GM18507 (cell line): ENCODE results near the gene NKX6-1.

Source experiments
- DNase-seq: peaks from one replicate; pipeline ENCODE4 v3.0.0; 2011; ENCODE audit warnings: low read depth; ENCODE audit not compliant: insufficient read length; ENCODE audit errors: extremely low spot score
- FAIRE-seq: peaks from 2 replicates; lab custom pipeline; 2011; peaks lifted over from hg19 to GRCh38; lab: Jason Lieb, UNC

Gene NKX6-1

DNA sequence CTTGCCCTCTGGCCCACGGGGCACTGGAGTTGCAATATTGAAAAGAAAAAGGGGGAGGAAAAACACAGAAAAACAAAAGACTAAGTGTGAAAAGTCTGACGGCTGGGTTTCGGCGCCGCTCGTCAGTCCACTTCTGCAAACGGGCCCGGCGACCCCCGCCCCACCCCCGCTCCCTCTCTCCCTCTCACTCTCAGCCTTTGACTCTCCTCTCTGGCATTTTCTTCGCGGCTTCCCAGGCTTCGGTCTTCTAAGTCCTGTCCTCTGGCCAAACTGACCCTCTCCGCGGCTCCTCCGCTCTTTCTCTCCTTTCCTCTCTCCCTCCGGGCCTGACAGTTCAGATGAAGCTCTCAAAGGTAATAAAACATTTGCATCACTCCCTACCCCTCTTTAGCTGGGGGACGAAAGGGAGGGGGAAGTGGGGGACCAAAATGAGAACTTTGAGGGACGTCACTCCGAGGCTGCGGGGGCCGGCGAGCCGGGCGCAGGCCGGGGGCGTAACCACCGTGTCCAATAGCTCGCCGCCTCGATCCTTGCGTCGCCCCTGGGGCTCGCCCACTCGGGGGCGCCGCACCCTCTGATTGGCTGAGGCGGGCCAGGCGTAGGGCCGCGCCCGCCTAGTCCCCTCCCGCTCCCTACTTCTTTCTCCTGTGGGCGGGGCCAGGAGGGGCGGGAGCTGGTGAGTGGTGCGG lies at the start of gene NKX6-1:
NKX6-1 (minus strand) TSS at position 358 of the 689 bp plus-strand sequence. CDS start 1,064 bp downstream, outside the sequence.
- FAIRE-seq (no peak), DNase-seq (no peak)

DNA sequence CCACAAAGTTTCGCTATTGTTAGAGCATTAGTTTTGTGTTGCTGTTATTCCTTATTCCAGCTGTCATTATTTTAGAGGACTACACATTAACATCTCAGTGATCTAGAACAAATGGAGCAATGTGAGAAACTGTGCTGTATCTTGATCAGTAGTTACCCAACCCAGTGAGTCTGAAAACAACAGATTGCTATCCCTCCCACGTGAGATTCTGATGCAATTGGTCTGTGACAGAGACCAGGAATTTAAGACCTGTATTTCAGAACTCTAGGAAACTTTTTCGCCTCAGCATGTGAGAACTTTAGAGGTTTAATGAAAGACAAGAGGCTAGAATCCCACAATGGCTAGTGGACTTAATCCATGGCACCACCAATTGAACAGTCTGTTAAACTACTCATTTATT lies 48.1 kb upstream of the NKX6-1 start:
- no peak for FAIRE-seq

DNA sequence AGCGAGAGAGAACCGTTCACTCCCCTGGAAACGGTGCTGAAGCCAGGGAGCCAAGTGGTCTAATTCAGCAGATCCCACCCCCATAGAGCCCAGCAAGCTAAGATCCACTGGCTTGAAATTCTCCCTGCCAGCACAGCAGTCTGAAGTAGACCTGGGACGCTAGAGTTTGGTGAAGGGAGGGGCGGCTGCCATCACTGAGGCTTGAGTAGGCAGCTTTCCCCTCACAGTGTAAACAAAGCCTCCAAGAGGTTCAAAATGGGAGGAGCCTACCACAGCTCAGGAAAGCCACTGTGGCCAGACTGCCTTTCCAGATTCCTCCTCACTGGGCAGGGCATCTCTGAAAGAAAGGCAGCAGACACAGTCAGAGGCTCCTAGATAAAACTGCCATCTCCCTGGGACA lies 46.0 kb upstream of the NKX6-1 start:
- FAIRE-seq (no peak), DNase-seq (no peak)

More for the DNA sequence above, 48.1 kb upstream of the NKX6-1 start:
- DNase-seq: no peak

DNA sequence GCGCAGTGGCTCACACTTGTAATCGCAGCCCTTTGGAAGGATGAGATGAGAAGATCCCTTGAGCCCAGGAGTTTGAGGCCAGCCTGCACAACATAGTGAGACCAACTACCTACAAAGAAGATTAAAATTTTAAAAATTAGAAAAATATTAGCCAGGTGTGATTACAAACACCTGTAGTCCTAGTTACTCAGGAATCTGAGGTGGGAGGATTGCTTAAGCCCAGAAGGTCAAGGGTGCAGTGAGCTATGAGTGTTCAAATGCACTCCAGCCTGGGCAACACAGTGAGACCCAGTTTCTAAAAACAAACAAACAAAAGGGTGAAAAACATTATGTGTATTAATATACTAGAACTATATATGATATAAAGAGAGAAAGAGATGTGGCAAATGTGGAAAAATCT lies 36.8 kb upstream of the NKX6-1 start:
- DNase-seq (no peak), FAIRE-seq (no peak)

DNA sequence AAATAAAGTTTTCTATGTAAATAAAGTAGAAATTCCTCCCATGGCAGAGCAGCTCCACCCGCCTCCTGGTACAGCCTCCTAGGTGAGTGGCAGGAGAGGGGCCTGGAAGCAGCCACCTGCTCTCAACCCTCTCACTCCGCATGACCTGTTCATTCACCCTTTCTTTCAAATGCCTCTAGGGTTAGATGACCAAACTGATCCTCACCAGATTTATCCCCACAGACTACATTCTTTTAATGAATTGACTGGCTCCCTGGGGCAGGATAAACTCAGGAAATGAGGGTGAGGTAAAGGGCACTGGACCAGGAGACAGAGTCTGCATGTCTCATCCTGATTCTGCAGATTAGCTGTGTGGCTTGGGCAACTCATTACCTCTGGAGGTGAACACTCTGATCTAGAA lies 32.6 kb upstream of the NKX6-1 start:
- FAIRE-seq (no peak), DNase-seq (no peak)

DNA sequence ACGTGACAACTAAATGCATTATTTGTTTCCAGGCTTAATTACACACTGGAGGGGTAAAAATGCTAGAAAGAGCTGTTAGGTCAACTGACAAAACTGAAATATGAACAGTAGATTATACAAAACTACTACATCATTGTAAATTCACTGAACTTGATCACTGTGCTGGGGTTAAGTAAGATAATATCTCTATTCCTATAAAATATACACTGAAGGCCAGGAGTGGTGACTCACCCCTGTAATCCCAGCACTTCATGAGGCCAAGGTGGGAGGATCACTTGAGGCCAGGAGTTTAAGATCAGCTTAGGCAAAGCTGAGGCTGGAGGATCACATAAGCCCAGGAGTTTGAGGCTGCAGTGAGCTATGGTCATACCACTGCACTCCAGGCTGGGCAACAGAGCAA lies 31.8 kb upstream of the NKX6-1 start:
- DNase-seq: no peak
- no peak for FAIRE-seq

DNA sequence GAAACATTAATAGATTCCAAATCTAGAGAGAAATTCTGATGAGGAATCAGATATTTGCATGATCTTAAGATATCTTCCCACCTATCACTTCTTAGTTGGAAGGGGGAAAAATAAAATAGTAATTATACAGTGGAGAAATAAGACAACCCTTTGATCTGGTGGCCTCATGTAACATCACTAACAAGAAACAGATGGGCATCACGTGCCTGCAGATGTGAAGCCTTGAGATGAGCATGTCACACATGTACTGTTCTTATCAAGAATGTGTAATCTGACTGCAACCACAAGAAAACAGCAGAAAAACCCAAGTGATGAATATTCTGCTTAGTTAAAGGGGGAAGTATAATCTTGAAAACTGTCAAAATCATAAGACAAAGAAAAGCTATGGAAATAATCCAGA lies 31.4 kb upstream of the NKX6-1 start:
- FAIRE-seq (no peak), DNase-seq (no peak)

DNA sequence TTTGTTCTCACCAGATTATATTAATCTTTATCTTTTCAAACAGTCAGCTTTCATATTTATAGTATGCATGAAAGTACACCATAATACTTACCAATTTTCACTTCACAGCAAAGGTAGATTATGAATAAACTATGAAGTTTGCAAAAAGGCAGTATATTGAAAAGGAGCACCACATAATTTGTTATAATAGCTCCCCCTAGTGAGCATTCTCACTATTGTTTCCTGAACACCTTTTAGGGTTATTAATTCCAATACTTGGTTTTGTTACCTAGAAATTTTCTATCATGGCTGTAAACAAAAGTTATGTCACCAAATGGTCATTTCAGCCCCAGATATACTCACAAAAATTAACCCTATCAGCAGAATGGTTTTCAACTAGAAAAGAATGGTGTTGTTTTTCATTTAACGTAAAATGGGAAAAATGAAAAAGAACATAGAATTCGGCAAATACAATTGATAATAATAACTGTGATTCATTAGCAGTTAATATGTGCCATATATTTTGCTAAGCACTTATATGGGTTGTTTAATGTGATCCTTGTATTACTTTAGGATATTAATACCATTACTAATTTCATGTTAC lies 30.2 kb upstream of the NKX6-1 start:
- DNase-seq: no peak
- FAIRE-seq: peak; percentile 31

DNA sequence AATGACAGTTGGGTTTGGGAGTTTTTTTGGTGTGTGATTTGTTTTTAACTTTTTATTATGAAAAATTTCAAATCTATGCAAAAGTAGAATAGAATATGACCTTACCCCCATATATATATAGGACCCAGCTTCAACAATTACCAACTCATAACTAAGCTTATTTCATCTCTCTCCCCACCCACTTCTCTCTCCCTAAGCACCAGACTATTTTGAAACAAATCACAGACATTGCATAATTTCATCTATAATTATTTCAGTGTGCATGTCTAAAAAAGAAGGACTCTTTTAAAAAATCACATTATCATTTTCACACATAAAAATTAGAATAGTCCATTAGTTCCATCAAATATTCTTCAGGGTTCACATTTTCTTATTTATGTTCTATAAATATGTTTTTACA lies 28.3 kb upstream of the NKX6-1 start:
- FAIRE-seq: no peak
- no peak for DNase-seq

DNA sequence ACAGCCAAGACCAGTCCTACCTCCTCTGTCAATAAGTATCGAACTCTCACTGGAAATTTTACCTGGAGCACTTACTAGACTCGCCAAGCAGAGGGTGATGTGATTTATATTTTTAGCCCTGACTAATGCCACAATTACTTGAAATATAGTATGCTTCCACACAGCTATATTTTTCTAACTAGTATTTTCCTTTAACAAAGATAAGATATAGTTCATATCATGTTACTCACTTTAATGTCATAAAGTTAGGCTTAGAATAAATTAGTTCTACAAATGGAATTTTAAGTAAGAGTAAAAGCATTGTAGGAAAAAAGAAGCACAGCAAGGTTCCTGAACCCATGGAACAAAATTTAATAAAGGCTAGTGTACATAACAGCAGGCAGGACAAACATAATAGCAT lies 16.0 kb upstream of the NKX6-1 start:
- no peak for FAIRE-seq
- no peak for DNase-seq

DNA sequence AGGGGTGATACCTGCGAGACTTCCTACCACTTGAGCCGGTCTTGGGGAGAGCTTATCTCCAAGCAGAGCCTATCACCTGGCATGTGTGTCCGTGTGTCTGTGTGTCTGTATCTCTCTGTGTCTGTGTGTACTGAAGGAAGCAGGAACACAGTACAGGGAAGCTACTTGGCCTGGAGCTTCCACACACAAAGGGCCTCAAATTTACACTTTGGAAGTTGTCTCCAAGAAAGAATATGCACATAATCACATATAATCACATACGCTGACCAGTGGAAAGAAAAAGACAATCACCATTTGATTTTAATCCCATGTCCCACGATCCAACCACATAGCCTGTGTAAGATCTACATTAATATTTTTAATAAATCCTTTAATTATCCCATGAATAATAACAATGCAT lies 13.2 kb upstream of the NKX6-1 start:
- FAIRE-seq (no peak), DNase-seq (no peak)

DNA sequence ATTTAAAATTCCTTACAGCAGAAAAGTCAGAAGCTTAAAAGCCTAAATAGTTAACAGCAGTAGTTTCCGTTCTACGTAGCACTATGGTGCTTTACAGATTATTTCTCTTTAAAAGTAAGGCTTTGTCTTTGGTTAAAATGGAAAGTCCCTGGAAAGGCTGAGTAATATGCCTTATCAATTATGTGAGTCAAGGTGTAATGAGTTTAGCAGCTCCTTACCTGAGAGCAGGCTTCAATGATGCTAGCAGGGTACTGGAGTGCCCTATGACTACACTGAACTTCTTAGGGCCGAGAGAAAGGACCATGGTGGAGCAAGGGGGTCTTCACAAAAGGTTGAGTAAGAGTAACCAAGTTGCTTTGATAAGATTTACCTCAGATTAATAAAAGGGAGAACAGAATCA lies 12.6 kb upstream of the NKX6-1 start:
- FAIRE-seq: no peak
- DNase-seq: no peak

DNA sequence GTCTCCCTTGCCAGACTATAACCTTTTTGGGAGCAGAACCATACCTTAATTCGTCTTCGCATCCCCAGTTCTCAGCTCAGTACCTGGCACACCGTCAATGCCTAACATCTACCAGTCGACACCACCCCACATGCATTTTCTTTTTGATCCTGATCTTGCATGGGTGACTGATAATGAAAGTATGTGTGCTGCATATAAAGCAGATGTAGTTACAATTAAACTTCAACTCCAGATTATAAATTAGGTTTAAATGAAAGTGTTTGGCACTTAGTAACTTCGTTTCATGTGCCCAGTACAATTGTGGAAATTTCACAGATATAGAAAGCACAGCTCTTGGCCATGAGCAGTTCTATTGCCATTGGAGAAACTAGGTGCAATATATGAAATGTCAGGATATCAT lies 8.8 kb upstream of the NKX6-1 start:
- FAIRE-seq (no peak), DNase-seq (no peak)

DNA sequence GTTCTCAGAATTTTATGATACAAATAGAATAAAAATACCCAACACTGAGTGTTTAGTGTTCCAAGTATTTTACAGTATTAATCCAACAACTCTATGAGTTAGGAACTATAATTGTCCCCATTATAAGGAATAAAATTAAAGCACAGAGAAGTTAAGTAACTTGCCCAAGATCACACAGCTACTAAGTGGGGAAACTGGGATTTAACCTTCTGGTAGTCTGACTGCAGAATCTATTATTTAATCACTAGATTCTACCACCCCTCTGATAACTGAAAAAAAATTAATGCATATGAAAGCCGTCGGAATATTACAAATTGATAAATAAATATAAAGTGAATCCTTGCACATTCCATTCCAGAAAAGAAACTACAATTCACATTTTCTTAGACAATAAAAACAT lies 5.7 kb upstream of the NKX6-1 start:
- no peak for FAIRE-seq

DNA sequence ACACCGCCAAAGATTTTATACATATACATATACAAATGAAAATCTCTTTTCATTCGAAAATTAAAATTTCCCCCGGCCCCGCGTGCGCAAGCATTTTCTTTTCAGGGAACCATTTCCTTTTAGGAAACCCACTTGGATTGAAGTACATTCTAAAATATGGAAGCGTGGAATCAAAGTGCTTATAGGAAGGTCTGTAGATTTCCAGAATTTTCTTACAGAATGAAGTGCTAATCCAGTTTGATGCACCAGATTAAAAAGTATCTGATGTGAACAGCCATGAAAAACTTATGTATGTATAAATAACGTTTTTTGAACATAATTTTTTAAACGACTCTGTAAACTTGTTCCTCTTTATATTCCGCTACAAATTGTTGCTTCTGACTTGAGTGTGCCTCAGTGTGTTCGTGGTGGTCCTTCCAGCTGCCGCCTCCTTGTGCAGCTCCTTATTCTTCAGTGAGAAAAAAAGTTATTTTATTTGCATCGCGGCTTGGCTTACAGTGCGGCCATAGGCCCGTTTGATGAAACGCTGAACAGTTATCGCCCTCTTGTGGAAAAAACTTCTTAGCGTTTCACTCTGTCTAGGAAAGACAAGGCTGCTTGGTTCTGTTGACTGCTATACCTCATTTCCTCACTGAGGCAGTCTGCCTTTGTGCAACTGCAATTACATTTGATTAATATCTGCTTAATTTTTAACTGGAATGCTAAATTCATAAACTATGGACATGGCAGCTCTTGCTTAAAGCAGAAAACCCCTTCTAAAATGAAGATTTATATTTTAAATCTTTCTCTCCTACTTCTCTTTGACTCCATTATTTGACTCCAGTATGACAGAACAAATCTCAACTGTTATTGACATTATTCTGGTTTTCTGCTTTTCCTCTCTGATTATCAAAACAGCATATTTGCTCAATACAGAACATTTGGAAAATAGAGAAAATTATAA lies 4.7 kb upstream of the NKX6-1 start:
- FAIRE-seq (peak; percentile 50), DNase-seq (no peak)

More for the DNA sequence above, 5.7 kb upstream of the NKX6-1 start:
- no peak for DNase-seq

DNA sequence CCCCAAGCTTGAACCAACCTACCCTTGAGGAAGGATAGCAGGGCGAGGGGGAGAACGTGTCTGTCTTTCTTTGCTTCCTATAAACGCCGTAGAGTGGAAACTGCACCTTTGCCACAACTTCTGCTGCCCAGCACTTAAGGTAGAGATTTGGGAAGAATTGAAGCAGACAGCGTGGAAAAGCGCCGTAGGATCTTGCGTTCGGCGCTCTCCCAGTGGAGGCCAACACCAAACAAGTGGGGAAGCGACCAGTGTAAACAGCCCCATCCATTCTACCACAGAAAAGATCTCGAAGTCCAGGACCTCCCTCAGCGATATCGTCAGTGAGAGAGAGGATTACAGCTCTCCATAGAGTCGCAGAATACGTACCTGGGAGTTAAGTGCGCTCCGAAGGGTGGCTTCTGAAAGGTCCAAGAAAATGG lies 3.9 kb upstream of the NKX6-1 start:
- no peak for DNase-seq
- FAIRE-seq: no peak

DNA sequence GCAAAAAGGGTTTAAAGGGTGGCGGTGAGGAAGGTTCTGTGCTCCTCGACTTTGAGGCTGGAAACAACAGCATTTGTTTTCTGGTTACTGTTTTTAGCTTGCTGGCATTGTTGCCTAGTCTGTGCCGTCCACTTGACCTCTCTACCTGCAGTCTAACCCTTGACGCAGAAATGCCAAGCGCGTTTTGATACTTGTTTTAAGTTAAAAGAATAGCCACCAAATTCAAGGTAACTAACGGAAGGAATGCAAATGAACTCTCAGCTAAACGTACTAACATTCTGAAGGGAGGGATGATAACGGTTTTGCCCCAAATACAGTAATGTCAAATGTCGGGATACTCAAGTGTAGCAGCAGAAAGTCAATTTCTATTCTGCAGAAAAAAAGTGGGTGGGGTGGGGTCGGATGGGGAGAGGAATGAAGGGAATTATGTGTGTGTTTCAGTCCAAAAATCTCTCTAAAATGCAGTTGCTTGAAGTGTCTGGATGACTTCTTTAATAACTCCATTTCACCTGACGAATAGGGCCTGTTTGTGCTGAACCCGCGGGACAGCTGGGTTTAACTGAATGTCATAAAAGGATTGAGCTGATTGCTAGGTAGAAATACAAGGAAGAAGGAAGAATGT lies 3.4 kb upstream of the NKX6-1 start:
- FAIRE-seq: no peak

DNA sequence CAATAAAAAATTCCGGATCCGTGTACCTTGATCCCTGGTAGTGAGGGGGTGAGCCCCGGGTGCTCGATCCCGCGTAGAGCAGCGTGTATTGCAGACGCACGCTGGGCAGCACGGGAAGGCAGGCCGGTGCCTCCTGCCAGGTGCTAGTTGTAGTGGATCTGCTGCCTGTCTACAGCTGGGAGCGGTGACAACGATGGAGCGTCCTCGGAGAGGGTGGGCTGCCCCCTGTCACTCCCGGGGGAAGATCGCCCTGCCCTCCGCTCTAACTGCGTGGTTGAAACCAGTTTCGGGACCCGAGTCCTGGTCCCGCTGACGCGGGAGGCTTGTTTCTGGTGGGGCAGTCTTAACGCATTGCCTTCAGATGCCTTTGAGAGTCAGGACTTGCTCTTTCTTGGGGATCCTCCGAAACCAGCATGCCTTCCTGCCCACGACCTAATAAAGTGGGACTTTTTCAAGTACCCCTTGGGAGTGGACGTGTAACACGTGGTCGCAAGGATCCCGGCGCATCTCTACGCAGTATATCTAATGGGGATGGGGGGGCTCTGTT lies 2.7 kb upstream of the NKX6-1 start:
- DNase-seq: no peak
- FAIRE-seq: no peak

More for the DNA sequence above, 3.4 kb upstream of the NKX6-1 start:
- DNase-seq: no peak

DNA sequence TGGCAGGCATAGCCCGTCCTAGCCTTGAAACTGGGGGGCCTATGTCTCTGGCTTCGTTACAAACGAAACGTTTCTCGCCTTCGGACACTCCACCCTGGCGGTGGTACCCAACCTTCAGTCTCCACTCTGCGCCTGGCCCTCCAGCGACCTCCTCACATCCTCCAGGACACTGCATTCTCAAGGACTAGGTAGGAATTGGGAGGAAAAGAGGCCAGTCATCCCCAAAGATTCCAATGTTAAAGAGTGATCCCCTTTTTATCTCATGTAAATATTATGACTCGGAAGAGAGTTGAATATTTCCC lies 2.1 kb upstream of the NKX6-1 start:
- DNase-seq: no peak
- FAIRE-seq: no peak
